ENCODE results near the gene TBX1. TPM values are rescaled to one million over a fixed set of nuclear protein-coding genes. Genes with fewer than 3 reads are reported as not detected.

The TBX1 gene
- total and polyA plus RNA-seq, 2 of the 8 experiments (the other 6 are each of a cell fraction or from before 2014, with no cell fraction given), result 0.28 TPM; not detected in 1

DNA sequence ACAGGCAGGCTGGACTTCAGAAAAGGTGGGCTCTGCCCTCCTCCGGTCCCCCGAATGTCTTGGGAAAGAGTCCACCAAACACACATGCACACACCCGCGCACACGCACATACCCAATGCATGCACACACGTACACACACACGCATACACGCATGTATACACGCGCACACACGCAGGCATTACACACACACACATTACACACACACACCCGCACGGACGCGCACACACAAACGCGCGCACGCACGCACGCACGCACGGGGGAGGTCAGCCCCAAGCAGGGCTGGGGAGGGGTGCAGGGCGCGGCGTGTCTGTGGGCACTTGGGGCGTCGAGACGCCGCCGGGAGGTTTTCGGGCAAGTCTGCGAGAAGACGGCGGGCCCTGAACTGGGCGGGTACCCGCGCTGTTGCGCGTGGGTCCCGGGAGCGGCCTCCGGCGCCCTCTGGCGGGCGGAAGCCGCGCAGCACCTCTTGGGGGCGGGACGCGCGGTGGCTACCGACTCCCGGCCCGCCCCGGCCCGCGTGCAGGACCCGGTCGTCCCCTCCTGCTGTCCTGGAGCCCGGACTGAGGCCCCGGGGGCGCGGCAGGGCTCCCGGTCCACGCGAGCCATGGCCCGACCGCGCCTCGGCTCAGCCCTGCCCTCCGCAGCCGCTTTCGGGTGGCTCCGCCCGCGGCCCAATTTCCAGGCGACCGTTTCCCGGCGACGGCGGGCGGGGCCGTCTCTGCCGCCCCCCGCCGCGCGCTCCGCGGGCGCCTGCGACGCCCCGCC, 42.7 kb upstream of the TBX1 start:
- H3K27me3 ChIP-seq (replicated peaks in 1 of 4; ENCODE audit: control insufficient read depth in 3 of 4, extremely low read depth in 1 of 4, insufficient read depth in 3 of 4, low read length in 3 of 4), result peaks cover 47 to 96% (median 80%) of the 10 kb centered on the region in 4 experiments
- ChIA-PET CTCF (ENCODE audit: partially characterized antibody) (interaction anchor here (1.2 to 3.8 kb wide), 6 partner anchors 13 to 192 kb away, joined by 3 to 30 read pairs (median 7); no protein-coding TSS in a partner anchor), POLR2A (ENCODE audit: partially characterized antibody) (interaction anchor here (2.4 kb wide), 1 partner anchor 38 kb away, joined by 7 read pairs; no protein-coding TSS in a partner anchor)
- no peak overlapping the region for H3K14ac ChIP-seq (ENCODE audit: insufficient read length)
- no peaks in the 10 kb centered on the region; the same call in 1 of the 2 replicates for H3K79me1 ChIP-seq (ENCODE audit: low read depth, low read length)
- peak overlapping the region; percentile 56; the same call in 1 of the 2 replicates for H2BK12ac ChIP-seq (ENCODE audit: low read depth, low read length)
- WGBS, 2 experiments (ENCODE audit: extremely low coverage in 1 of 2, insufficient coverage in 1 of 2, insufficient read length in 1 of 2, insufficient replicate concordance in 2 of 2, low coverage in 1 of 2, low lambda C conversion rate in 2 of 2, missing lambda C conversion rate in 1 of 2), result 34% methylated on average over 58 of the region's 96 CpGs; no CpG with 5 or more reads in 1 of the 2 experiments
- peak overlapping the region; percentile 95 for H3K4ac ChIP-seq (replicated peaks; ENCODE audit: insufficient read length, low read depth, low read length)
- H2BK120ac ChIP-seq (replicated peaks; ENCODE audit: low read depth, low read length), result no peak overlapping the region
- peak overlapping the region; percentile 25 for H3K56ac ChIP-seq (replicated peaks; ENCODE audit: insufficient read length, low read depth, low read length)
- H2BK5ac ChIP-seq (ENCODE audit: low read depth, low read length), result peak overlapping the region; percentile 36; the same call in 1 of the 2 replicates
- no peak overlapping the region for H4K5ac ChIP-seq (ENCODE audit: insufficient read length, low read depth, low read length)
- no peak overlapping the region for H3K27ac ChIP-seq (ENCODE audit: low read depth, low read length)
- H3K18ac ChIP-seq (ENCODE audit: extremely low read depth, low read length), result peak overlapping the region; percentile 60; the same call in 1 of the 2 replicates
- no peak overlapping the region for H3K9ac ChIP-seq (replicated peaks in 1 of 4; ENCODE audit: extremely low read depth in 1 of 4, low read depth in 3 of 4, low read length in 3 of 4)
- H3K4me2 ChIP-seq (ENCODE audit: insufficient read depth in 1 of 2, low read depth in 2 of 2, low read length in 2 of 2), result peak overlapping the region; percentile 62 to 89; a peak in 3 of 4 replicates
- 0 out of 2 replicates have a peak overlapping the region, but pooled peaks have one; percentile 89 for H2BK15ac ChIP-seq (ENCODE audit: low read length)
- DNase-seq (ENCODE audit: low read depth in 1 of 2, low spot score in 2 of 2) (peak in 1 of 2 experiments; percentile 92), FAIRE-seq (no peak)
- H3K4me3 ChIP-seq (ENCODE audit: extremely low read depth in 1 of 4, insufficient read depth in 2 of 4, low read depth in 3 of 4, low read length in 4 of 4), result peak overlapping the region; percentile 0 to 65 (median 36); a peak in 6 of 8 replicates
- H2BK20ac ChIP-seq (ENCODE audit: low read length), result no peak overlapping the region
- H3K9me3 ChIP-seq (ENCODE audit: insufficient read depth in 2 of 2, low read depth in 1 of 2, low read length in 1 of 2), result no peaks in the 10 kb centered on the region; a peak in 1 of 4 replicates
- H4K8ac ChIP-seq (ENCODE audit: extremely low read depth, insufficient read depth, low read length), result peak overlapping the region; percentile 53; the same call in 1 of the 2 replicates
- peaks cover 0 to 5% (median 0%) of the 10 kb centered on the region in 4 experiments; a peak in 1 of 8 replicates for H3K36me3 ChIP-seq (ENCODE audit: control insufficient read depth in 2 of 4, insufficient read depth in 4 of 4, low read length in 3 of 4)
- no peak overlapping the region for H3K23ac ChIP-seq (ENCODE audit: insufficient read length)
- H3K23me2 ChIP-seq (ENCODE audit: low read depth, low read length), result peaks cover 21% of the 10 kb centered on the region; the same call in 1 of the 2 replicates
- no peaks in the 10 kb centered on the region for H3K79me2 ChIP-seq (ENCODE audit: control insufficient read depth in 1 of 2, insufficient read depth in 2 of 2, low read length in 2 of 2)
- H3K4me1 ChIP-seq (replicated peaks in 1 of 4; ENCODE audit: control insufficient read depth in 3 of 4, insufficient read depth in 4 of 4, low read length in 3 of 4), result peaks cover 0 to 30% (median 18%) of the 10 kb centered on the region in 4 experiments; a peak in 5 of 7 replicates
- H2AFZ ChIP-seq (ENCODE audit: low read length), result no peak overlapping the region
- H4K20me1 ChIP-seq (replicated peaks in 1 of 2; ENCODE audit: control insufficient read depth in 1 of 2, insufficient read depth in 2 of 2, low read length in 2 of 2), result peaks cover 12 to 23% of the 10 kb centered on the region in 2 experiments
- peak overlapping the region; percentile 57; the same call in 1 of the 2 replicates for H2AK5ac ChIP-seq (ENCODE audit: low read depth, low read length)
- H4K91ac ChIP-seq (replicated peaks; ENCODE audit: insufficient read length, low read length), result peak overlapping the region; percentile 99
- TF ChIP-seq, protein P1, sequence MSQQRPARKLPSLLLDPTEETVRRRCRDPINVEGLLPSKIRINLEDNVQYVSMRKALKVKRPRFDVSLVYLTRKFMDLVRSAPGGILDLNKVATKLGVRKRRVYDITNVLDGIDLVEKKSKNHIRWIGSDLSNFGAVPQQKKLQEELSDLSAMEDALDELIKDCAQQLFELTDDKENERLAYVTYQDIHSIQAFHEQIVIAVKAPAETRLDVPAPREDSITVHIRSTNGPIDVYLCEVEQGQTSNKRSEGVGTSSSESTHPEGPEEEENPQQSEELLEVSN (IDR thresholded peaks at IDR 0.05), result peak; percentile 44; the same call in 1 of the 2 replicates
- TF ChIP-seq ZNF274 (IDR thresholded peaks at IDR 0.05; ENCODE audit: borderline replicate concordance, extremely low read depth, low read length) (no peak), ASH2L (IDR thresholded peaks at IDR 0.05; ENCODE audit: low read length) (no peak), BRCA1 (IDR thresholded peaks at IDR 0.05; ENCODE audit: low read depth, low read length) (no peak), BACH1 (IDR thresholded peaks at IDR 0.05; ENCODE audit: low read length) (peak; percentile 72), HDAC2 (IDR thresholded peaks at IDR 0.05; ENCODE audit: borderline replicate concordance in 1 of 2, low read depth in 2 of 2, low read length in 2 of 2) (peak in 1 of 2 experiments; percentile 69; a peak in 1 of 4 replicates)
- TF ChIP-seq, protein P2, sequence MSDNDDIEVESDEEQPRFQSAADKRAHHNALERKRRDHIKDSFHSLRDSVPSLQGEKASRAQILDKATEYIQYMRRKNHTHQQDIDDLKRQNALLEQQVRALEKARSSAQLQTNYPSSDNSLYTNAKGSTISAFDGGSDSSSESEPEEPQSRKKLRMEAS (IDR thresholded peaks at IDR 0.05), result peak; percentile 42
